NCI-H510A (cell line): ENCODE data around the gene SLC30A5.
A peak's percentile ranks its signal among the peaks of the same experiment; 100 is the strongest.
"Not testable (repeated sequence)": the region's sequence is repeated elsewhere in the genome, so short reads cannot be mapped to it uniquely, and the experiment has no call there.

Source experiments
- DNase-seq: peaks from one replicate; lab custom pipeline; 2025; lab: John Stamatoyannopoulos, UW

The SLC30A5 gene

DNA sequence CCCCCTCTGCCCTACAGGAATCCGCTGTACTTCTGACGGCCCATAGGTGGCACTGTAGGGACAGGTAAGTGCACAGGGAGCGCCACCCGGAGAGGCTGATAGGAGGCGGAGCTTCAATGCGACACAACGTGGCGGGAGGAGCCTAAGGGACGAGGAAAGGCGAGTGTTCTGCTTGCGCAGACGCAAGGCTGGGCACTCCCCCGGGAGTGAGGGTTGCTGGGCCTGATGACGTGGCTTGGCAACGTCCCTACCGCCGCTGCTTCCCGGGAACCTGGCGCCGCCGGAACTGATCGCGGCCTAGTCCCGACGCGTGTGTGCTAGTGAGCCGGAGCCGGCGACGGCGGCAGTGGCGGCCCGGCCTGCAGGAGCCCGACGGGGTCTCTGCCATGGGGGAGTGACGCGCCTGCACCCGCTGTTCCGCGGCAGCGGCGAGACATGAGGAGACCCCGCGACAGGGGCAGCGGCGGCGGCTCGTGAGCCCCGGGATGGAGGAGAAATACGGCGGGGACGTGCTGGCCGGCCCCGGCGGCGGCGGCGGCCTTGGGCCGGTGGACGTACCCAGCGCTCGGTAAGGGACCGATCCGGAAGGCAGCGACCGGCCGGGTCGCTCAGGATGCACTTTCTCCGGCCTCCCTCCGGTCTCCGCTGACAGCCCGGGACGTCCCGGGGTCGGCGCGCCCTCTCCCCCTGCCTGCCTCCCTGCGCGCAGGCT, at the start of gene SLC30A5:
Gene SLC30A5 (plus strand): TSS at position 244 of the 712 bp plus-strand sequence. CDS start 242 bp downstream, at position 486.
- DNase-seq = peak; percentile 92

DNA sequence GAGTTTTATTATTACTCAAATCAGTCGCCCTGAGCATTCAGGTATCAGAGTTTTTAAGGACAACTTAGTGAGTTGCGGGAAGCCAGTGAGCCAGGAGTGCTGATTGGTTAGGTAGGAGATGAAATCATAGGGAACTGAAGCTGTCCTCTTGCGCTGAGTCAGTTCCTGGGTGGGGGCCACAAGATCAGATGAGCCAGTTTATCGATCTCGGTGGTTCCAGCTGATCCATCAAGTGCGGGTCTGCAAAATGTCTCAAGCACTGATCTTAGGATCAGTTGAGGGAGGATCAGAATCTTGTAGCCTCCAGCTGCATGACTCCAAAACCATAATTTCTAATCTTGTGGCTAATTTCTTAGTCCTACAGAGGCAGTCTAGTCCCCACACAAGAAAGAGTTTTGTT, 48.6 kb upstream of the SLC30A5 start:
- DNase-seq = not testable (repeated sequence)

DNA sequence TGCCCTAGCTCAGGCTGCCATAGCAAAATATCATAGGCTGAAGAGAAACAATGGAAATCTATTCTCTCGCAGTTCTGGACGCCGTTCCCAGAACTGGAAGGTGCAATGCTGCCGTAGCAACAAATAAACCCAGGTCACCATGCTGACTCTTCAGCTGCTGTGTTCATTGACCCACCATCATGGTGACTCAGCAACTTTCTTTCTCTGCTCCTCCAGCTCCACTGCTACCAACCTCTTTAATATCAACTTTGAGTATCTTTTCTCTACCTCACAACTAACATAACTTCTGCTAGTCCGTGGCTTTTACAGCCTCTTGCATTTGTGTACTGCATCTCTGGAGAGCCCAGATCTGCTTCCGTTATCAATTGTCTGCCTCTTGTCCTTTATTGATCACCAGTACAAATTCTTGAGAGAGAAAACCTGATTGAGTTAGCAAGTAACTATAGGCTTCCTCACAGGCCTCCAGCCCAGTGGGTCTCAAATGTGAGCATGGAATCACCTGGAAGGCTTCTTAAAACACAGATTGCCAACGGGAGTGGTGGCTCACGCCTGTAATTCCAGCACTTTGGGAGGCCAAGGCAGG, 47.3 kb upstream of the SLC30A5 start:
- no peak for DNase-seq

- DNase-seq = no peak
These were observed 45.6 kb upstream of the SLC30A5 start for GRCh38 chr5:69048230-69048629.

- no peak for DNase-seq
These were observed 44.7 kb upstream of the SLC30A5 start for GRCh38 chr5:69049151-69049550.

GRCh38 chr5:69049796-69050195, 44.0 kb upstream of the SLC30A5 start:
- no peak for DNase-seq

- no peak for DNase-seq
These were observed 43.6 kb upstream of the SLC30A5 start for GRCh38 chr5:69050214-69050613.

GRCh38 chr5:69052181-69052580, 41.6 kb upstream of the SLC30A5 start:
- DNase-seq = no peak

- DNase-seq = no peak
These were observed 18.9 kb upstream of the SLC30A5 start for GRCh38 chr5:69074664-69075521.

- DNase-seq = no peak
These were observed 18.2 kb upstream of the SLC30A5 start for GRCh38 chr5:69075522-69076179.

DNA sequence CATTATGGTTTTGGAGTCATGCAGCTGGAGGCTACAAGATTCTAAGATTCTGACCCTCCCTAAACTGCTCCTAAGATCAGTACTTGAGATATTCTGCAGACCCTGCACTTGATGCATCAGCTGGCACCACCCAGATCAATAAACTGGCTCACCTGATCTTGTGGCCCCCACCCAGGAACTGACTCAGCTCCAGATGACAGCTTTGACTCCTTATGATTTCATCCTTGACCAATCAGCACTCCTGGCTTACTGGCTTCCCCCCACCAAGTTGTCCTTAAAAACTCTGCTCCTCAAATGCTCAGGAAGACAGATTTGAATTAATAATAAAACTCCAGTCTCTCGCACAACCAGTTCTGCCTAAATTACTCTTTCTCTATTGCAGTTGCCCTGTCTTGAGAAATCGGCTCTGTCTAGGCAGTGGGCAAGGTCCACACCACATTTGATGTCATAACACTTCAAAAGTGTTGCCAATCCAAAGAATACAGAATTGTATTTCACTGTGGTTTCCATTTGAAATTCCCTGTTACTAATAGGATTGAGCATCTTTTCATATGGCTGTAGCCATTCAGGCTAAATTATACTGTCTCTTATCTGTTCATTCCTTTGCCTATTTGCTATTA, 14.8 kb upstream of the SLC30A5 start:
- no peak for DNase-seq

DNA sequence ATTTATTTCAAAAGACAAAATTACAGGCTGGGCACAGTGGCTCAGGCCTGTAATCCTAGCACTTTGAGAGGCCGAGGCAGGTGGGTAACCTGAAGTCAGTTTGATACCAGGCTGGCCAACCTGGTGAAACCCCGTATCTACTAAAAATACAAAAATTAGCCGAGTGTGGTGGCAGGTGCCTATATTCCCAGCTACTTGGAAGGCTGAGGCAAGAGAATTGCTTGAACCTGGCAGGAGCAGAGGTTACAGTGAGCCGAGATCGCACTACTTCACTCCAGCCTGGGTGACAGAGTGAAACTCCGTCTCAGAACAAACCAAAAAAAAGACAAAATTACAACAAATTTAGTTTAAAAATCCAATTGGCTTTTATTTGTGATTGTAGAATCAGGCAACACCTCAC, 14.3 kb upstream of the SLC30A5 start:
- no peak for DNase-seq

DNA sequence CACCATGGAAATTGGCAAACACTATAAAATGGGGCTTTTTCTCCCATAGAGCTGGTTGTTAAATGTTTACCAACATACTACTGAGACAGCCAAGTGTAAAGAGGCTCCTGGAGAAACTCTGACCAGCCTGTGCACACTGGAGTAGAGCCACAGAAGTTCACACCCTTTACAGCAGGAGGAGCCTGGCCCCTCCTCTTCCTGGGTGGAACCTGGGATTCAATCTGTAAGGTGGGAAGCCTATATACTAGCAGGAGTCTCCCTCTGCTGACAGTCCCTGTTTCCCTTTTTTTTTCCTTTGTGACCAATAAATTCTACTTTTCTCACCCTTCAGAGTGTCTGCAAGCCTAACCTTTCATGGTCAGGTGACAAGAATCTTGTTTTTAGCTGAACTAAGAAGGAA, 10.4 kb upstream of the SLC30A5 start:
- DNase-seq = no peak

- no peak for DNase-seq
These were observed 9.6 kb upstream of the SLC30A5 start for GRCh38 chr5:69084195-69084594.

- DNase-seq = no peak
These were observed 8.9 kb upstream of the SLC30A5 start for GRCh38 chr5:69084903-69085302.

GRCh38 chr5:69086206-69086605, 7.6 kb upstream of the SLC30A5 start:
- no peak for DNase-seq

- DNase-seq = not testable (repeated sequence)
These were observed 5.8 kb upstream of the SLC30A5 start for GRCh38 chr5:69088006-69088405.

GRCh38 chr5:69090158-69090557, 3.7 kb upstream of the SLC30A5 start:
- DNase-seq = no peak

DNA sequence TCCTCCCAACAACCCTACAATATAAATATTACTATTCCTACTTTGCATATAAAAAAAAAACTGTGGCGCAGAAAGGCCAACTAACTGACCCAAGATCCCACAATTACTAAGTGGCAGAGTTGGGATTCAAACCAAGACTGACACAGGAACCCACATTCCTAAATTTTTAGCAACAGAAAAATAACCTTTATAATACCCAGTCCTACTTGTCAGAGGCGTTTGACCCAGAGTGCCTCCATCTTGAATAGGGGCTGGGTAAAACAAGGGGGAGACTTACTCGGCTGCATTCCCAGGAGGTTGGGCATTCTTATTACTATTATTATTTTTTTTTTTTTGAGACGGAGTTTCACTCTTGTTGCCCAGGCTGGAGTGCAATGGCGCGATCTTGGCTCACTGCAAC, 2.0 kb upstream of the SLC30A5 start:
- DNase-seq = no peak

- no peak for DNase-seq
These were observed 845 bp upstream of the SLC30A5 start for GRCh38 chr5:69092969-69093368.

GRCh38 chr5:69099302-69099701, 5.5 kb downstream of the SLC30A5 start:
- DNase-seq = no peak

DNA sequence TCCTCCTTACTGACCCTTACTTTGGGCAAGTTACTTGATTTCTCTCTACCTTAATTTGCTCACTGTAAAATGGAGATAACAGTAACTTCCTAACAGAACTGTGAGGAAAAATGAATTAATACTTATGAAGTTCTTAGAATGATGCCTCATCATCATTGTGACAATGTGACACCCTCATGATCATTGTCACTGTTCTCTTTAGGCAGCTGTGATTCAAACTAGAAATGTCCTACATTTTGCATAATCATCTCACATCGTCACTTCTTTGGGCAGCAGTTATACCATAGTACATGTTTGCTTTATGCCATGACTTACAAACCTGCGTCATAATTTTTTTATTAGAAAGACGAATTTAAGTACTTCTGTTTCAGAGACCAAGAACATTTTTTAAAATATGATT, 9.7 kb downstream of the SLC30A5 start:
- DNase-seq = no peak
